ENCODE data around the gene GDPD4. TPM values are rescaled to one million over a fixed set of nuclear protein-coding genes. Genes with fewer than 3 reads are reported as not detected.

GDPD4 gene
- total and polyA plus RNA-seq, 2 of the 4 experiments (the other 2 are of a cell fraction), result not detected

DNA sequence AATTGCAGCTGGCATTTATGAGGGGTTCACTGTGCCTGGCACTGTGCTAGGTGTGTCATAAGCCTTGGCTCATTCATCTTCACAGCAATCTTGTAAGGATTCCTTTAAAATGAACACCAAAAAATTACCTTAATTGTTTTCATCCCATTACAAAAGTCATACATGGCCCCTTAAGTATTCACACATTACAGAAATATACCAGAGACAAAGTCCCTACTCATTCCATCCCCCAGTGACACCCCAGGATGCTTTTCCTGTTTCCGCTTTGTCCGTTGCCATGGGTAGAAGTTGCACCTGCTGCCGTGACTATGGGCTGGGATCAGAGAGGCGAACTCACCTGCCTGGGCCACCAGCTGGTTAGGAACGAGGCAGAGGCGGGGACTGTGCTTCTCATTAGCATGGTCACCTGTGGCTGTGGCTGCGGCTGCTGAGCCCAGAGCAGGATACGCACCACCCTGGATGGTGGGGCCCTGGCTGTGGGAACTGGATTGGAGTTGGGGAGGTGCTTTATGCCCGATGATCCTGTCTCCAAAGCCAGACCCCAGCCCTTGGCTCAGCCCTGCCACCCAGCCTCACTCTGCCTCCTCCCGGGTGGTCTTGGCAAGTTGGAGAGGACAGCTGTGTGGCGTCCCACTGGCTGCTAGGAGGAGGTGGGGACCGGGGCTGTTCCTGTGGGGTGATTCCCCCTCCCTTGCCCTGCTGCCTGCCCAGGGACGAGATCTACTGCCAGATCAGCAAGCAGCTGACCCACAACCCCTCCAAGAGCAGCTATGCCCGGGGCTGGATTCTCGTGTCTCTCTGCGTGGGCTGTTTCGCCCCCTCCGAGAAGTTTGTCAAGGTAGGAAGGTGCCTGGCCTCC is 112.6 kb downstream of the GDPD4 start:
- H3K27me3 ChIP-seq (ENCODE audit: control insufficient read depth, insufficient read depth, low read length), result peaks cover 16% of the 10 kb centered on the region
- no peak overlapping the region for H4K5ac ChIP-seq (ENCODE audit: low read depth, low read length)
- POLR2A ChIA-PET (ENCODE audit: unreplicated experiment), result interaction anchor here (0.6 kb wide), 1 partner anchor 230 kb away, joined by 3 read pairs; no protein-coding TSS in a partner anchor
- no peaks in the 10 kb centered on the region for H3K36me3 ChIP-seq (ENCODE audit: control insufficient read depth, insufficient read depth, low read length)
- no peak overlapping the region for H3K27ac ChIP-seq (ENCODE audit: insufficient read depth, low read length)
- intact Hi-C loops (cut with micrococcal nuclease) (loop anchor here (1.0 to 10.0 kb wide), 3 partner anchors 62 to 264 kb away; no protein-coding TSS in a partner anchor), in situ Hi-C loops (cut with MboI; ENCODE audit: low sequenced_read_pairs) (loop anchor here (5.0 to 10.0 kb wide), 2 partner anchors 64 to 142 kb away; partner anchors contain the start of gene MYO7A), dilution Hi-C loops (cut with HindIII; ENCODE audit: low sequenced_read_pairs, unreplicated experiment) (no loop called here)
- H3K9ac ChIP-seq (ENCODE audit: low read depth, low read length), result no peak overlapping the region
- no peak overlapping the region for H3K18ac ChIP-seq (ENCODE audit: low read depth, low read length)
- H3K9me1 ChIP-seq (ENCODE audit: insufficient read depth, low read length), result 0 out of 2 replicates have a peak, but pooled peaks cover 2% of the 10 kb centered on the region
- H2AK9ac ChIP-seq (replicated peaks; ENCODE audit: low read depth, low read length, poor library complexity), result no peak overlapping the region
- H2BK120ac ChIP-seq (ENCODE audit: low read depth, low read length), result no peak overlapping the region
- no peak overlapping the region for H4K91ac ChIP-seq (ENCODE audit: insufficient read depth, low read depth, low read length)
- H3K4me3 ChIP-seq (ENCODE audit: insufficient read depth, low read depth, low read length), result no peak overlapping the region
- H3K14ac ChIP-seq (replicated peaks; ENCODE audit: low read depth, low read length), result no peak overlapping the region
- no peak overlapping the region for H2BK5ac ChIP-seq (ENCODE audit: low read depth, low read length, poor library complexity, severe bottlenecking)
- no peak overlapping the region for H3K23ac ChIP-seq (ENCODE audit: low read depth, low read length)
- no TSS peak for BruUV-seq (replicated peaks)
- no peak overlapping the region for H2BK20ac ChIP-seq (ENCODE audit: low read depth, low read length)
- H3K79me1 ChIP-seq (ENCODE audit: low read depth in 1 of 2, low read length in 2 of 2), result no peaks in the 10 kb centered on the region
- no peak overlapping the region for H2AK5ac ChIP-seq (ENCODE audit: low read depth, low read length)
- H2AFZ ChIP-seq (replicated peaks; ENCODE audit: low read length, poor library complexity), result no peak overlapping the region
- no peaks in the 10 kb centered on the region for H3K9me3 ChIP-seq (ENCODE audit: control insufficient read depth, insufficient read depth, low read length)
- H3K4me1 ChIP-seq (ENCODE audit: control insufficient read depth, insufficient read depth, low read length), result no peaks in the 10 kb centered on the region
- no CpG with 5 or more reads among the region's 18 CpGs for WGBS, 2 experiments (ENCODE audit: extremely low coverage in 2 of 2, insufficient read length in 1 of 2)
- peaks cover 3% of the 10 kb centered on the region; the same call in 1 of the 2 replicates for H4K20me1 ChIP-seq (ENCODE audit: insufficient read depth, low read length)
- no peak for ATAC-seq (ENCODE audit: low read depth)
- no peak for DNase-seq
- H3K4me2 ChIP-seq (ENCODE audit: low read depth, low read length), result no peak overlapping the region
- no peak overlapping the region for H3K56ac ChIP-seq (ENCODE audit: extremely low read depth, insufficient read depth, low read length)
- H3K4ac ChIP-seq (ENCODE audit: low read depth, low read length), result no peak overlapping the region
- no peak overlapping the region for H2BK15ac ChIP-seq (ENCODE audit: low read depth, low read length)
- CTCF ChIA-PET, result interaction anchor here (0.9 to 2.5 kb wide), 5 partner anchors 9 to 421 kb away, joined by 3 to 21 read pairs (median 3); partner anchors contain the start of gene MYO7A
- no peak overlapping the region for H4K8ac ChIP-seq (ENCODE audit: low read depth in 2 of 2, low read length in 2 of 2)
- TF ChIP-seq, protein P1, sequence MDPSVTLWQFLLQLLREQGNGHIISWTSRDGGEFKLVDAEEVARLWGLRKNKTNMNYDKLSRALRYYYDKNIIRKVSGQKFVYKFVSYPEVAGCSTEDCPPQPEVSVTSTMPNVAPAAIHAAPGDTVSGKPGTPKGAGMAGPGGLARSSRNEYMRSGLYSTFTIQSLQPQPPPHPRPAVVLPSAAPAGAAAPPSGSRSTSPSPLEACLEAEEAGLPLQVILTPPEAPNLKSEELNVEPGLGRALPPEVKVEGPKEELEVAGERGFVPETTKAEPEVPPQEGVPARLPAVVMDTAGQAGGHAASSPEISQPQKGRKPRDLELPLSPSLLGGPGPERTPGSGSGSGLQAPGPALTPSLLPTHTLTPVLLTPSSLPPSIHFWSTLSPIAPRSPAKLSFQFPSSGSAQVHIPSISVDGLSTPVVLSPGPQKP (IDR thresholded peaks at IDR 0.05; ENCODE audit: borderline replicate concordance, low read depth, low read length), result no peak
- TF ChIP-seq FOS (IDR thresholded peaks at IDR 0.05; ENCODE audit: low read depth, low read length), result no peak
- TF ChIP-seq RCOR1 (IDR thresholded peaks at IDR 0.05; ENCODE audit: insufficient replicate concordance, low read length), result no peak
- no peak for TF ChIP-seq MAZ (IDR thresholded peaks at IDR 0.05; ENCODE audit: borderline replicate concordance, low read depth, low read length)
- no peak for TF ChIP-seq NFE2L2 (IDR thresholded peaks at IDR 0.05; ENCODE audit: low read depth, low read length)
- TF ChIP-seq, protein P2, sequence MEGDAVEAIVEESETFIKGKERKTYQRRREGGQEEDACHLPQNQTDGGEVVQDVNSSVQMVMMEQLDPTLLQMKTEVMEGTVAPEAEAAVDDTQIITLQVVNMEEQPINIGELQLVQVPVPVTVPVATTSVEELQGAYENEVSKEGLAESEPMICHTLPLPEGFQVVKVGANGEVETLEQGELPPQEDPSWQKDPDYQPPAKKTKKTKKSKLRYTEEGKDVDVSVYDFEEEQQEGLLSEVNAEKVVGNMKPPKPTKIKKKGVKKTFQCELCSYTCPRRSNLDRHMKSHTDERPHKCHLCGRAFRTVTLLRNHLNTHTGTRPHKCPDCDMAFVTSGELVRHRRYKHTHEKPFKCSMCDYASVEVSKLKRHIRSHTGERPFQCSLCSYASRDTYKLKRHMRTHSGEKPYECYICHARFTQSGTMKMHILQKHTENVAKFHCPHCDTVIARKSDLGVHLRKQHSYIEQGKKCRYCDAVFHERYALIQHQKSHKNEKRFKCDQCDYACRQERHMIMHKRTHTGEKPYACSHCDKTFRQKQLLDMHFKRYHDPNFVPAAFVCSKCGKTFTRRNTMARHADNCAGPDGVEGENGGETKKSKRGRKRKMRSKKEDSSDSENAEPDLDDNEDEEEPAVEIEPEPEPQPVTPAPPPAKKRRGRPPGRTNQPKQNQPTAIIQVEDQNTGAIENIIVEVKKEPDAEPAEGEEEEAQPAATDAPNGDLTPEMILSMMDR (conservative IDR thresholded peaks at IDR 0.05; ENCODE audit: low read depth, low read length), result no peak
- TF ChIP-seq CEBPB (IDR thresholded peaks at IDR 0.05; ENCODE audit: low read depth, low read length), result no peak
- no peak for TF ChIP-seq SMC3 (IDR thresholded peaks at IDR 0.05; ENCODE audit: low read depth, low read length)
- no peak for TF ChIP-seq CHD1 (IDR thresholded peaks at IDR 0.05; ENCODE audit: low read depth, low read length)
- no peak for TF ChIP-seq MXI1 (IDR thresholded peaks at IDR 0.05; ENCODE audit: borderline replicate concordance, low read depth, low read length)
- TF ChIP-seq, protein P3, sequence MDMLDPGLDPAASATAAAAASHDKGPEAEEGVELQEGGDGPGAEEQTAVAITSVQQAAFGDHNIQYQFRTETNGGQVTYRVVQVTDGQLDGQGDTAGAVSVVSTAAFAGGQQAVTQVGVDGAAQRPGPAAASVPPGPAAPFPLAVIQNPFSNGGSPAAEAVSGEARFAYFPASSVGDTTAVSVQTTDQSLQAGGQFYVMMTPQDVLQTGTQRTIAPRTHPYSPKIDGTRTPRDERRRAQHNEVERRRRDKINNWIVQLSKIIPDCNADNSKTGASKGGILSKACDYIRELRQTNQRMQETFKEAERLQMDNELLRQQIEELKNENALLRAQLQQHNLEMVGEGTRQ (IDR thresholded peaks at IDR 0.05; ENCODE audit: low read depth, low read length), result no peak
- no peak for TF ChIP-seq MAFK (IDR thresholded peaks at IDR 0.05; ENCODE audit: low read depth, low read length)
- no peak for TF ChIP-seq RAD21 (IDR thresholded peaks at IDR 0.05; ENCODE audit: low read length)
